Tibial nerve (tissue), 3 donors: ENCODE data around the gene EMID1.

Experiments used
- CTCF ChIP-seq, 5 experiments: fragments of 200-600 bp in 3 of 5; fragments of 450-650 bp in 2 of 5; sonication (generic) in 3 of 5; IDR thresholded peaks; one replicate each; pipeline ENCODE4 v1.5.1; 2016 to 2019; ENCODE audit warnings: antibody characterized with exemption in 5 of 5, mild to moderate bottlenecking in 3 of 5, moderate library complexity in 2 of 5
- POLR2A ChIP-seq, 2 donors: fragments of 450-650 bp; IDR thresholded peaks; one replicate each; pipeline ENCODE4 v1.6.1; 2017; ENCODE audit warnings: antibody characterized with exemption in 2 of 2, mild to moderate bottlenecking in 2 of 2, moderate library complexity in 2 of 2

GRCh38 chr22:29186302-29186701 is 19.4 kb upstream of the EMID1 start:
- no peak for TF ChIP-seq CTCF (IDR thresholded peaks at IDR 0.05)
- TF ChIP-seq POLR2A (IDR thresholded peaks at IDR 0.05) = no peak
